Smooth muscle cell (in vitro differentiated cells): ENCODE measurements around the gene VPS18. TPM values are rescaled to one million over a fixed set of nuclear protein-coding genes. Genes with fewer than 3 reads are reported as not detected.
A peak's percentile ranks its signal among the peaks of the same experiment; 100 is the strongest.

Source experiments
- DNase-seq: peaks from one replicate; lab custom pipeline; 2025; ENCODE audit not compliant: unreplicated experiment; lab: John Stamatoyannopoulos, UW
- H2AFZ ChIP-seq: fragments of 200-600 bp; sonication (generic); 2 replicates; pipeline ENCODE4 v1.6.0; 2016; ENCODE audit warnings: antibody characterized with exemption, low read depth, mild to moderate bottlenecking
- H3F3A ChIP-seq: fragments of 200-600 bp; sonication (generic); 2 replicates; pipeline ENCODE4 v1.6.0; 2017; ENCODE audit warnings: antibody characterized with exemption, low read depth
- H3K27ac ChIP-seq: fragments of 200-600 bp; sonication (generic); 2 replicates; pipeline ENCODE4 v1.5.1; 2016; ENCODE audit warnings: low read depth, mild to moderate bottlenecking
- H3K27me3 ChIP-seq: fragments of 200-600 bp; sonication (generic); 2 replicates; pipeline ENCODE4 v1.6.1; 2016; ENCODE audit warnings: low read depth, mild to moderate bottlenecking
- H3K36me3 ChIP-seq: fragments of 200-600 bp; sonication (generic); 2 replicates; pipeline ENCODE4 v1.5.1; 2016; ENCODE audit warnings: low read depth
- H3K4me1 ChIP-seq: fragments of 200-600 bp; sonication (generic); 2 replicates; pipeline ENCODE4 v1.5.1; 2016; ENCODE audit warnings: low read depth
- H3K4me2 ChIP-seq: fragments of 200-600 bp; sonication (generic); 2 replicates; pipeline ENCODE4 v1.6.0; 2016; ENCODE audit warnings: mild to moderate bottlenecking
- H3K4me3 ChIP-seq: fragments of 200-600 bp; sonication (generic); 2 replicates; pipeline ENCODE4 v1.5.1; 2016; ENCODE audit warnings: mild to moderate bottlenecking
- H3K79me2 ChIP-seq: fragments of 200-600 bp; sonication (generic); 2 replicates; pipeline ENCODE4 v1.6.0; 2016; ENCODE audit warnings: low read depth, mild to moderate bottlenecking
- H3K9ac ChIP-seq: fragments of 200-600 bp; sonication (generic); 2 replicates; pipeline ENCODE4 v1.6.0; 2016; ENCODE audit warnings: low read depth
- H3K9me3 ChIP-seq: fragments of 200-600 bp; sonication (generic); replicated peaks from 2 replicates; pipeline ENCODE4 v1.5.1; 2016; ENCODE audit warnings: low read depth
- H4K20me1 ChIP-seq: fragments of 200-600 bp; sonication (generic); 2 replicates; pipeline ENCODE4 v1.6.0; 2016; ENCODE audit warnings: low read depth
- WGBS: methylation state at CpG from one replicate; pipeline ENCODE4 v1.1.7; 2016; ENCODE audit warnings: low lambda C conversion rate; 5-methylcytosine and 5-hydroxymethylcytosine counted together
- polyA plus RNA-seq: library from polyadenylated mRNA; unstranded; fragments of >200 nt; fragmentation: Nextera tagmentation; extraction: Ambion mirVana; gene quantifications from 2 replicates; pipeline ENCODE4 v1.2.1, GENCODE V29; 2016
- total RNA-seq: library from RNA; depleted of rRNA; stranded (reverse); fragments of >200 nt; gene quantifications from 2 replicates; pipeline ENCODE4 v1.2.3, GENCODE V29; 2014
- TF ChIP-seq, protein P1 (sequence below): fragments of 200-600 bp; sonication (generic); IDR thresholded peaks from 2 replicates; pipeline ENCODE4 v1.5.1; 2017; ENCODE audit warnings: borderline replicate concordance, mild to moderate bottlenecking, antibody characterized with exemption; ENCODE audit not compliant: insufficient read depth, poor library complexity, severe bottlenecking

The VPS18 gene
- total and polyA plus RNA-seq, 2 experiments from 2014 or later, result 14.2 to 17.2 TPM

DNA sequence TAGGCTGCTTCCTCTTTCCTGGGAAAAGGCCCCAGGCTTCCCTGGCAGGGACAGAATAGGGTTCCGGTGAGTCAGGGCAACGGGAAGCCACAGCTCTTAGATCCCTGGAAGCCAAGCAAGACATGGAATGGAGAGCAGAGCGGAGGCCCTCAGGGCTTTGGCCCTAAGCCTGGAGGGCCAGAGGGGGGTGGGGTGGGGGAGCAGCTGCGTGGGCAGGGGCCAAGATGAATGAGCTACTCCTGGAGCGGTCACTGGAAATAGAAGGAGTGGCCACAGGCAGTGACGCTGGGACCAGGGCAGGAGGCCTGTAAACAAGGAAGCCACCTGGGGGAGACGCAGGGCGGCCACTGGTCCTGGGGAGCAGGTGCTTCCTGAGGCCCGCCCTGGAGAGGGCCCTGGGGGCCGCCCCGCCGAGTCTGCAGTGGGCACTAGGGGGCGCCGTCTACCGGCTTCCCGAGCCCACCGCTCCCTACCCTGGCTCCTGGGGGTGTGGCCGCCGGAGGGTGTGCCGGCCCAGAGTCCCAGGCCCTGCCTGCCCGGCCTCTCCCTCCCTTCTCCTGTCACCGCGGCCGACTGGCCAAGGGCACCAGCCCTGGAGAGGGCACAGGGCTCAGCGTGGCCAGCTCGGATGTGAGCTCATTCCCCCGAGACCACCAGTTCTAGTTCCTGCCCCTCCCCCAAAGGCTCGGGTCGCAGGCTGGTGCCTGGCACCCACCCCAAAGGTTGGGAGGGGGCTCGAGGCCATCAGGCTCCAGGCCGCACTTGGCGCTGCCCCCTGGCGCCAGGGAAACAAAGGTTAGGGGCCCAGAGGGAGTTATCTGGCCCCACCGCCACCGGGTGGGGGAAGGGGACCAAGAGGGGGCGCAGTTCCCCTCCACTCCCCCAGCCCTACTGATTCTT lies 12.1 kb downstream of the VPS18 start:
- DNase-seq, result peak; percentile 61
- peak overlapping the region; percentile 83 for H3K4me2 ChIP-seq
- no peak overlapping the region for H2AFZ ChIP-seq
- no peaks in the 10 kb centered on the region for H3K27me3 ChIP-seq
- H3K79me2 ChIP-seq, result peaks cover 3% of the 10 kb centered on the region
- H4K20me1 ChIP-seq, result peaks cover 45% of the 10 kb centered on the region
- peak overlapping the region; percentile 28 for H3K27ac ChIP-seq
- H3K4me1 ChIP-seq, result peaks cover 8% of the 10 kb centered on the region
- no peaks in the 10 kb centered on the region for H3F3A ChIP-seq
- peak overlapping the region; percentile 5 for H3K9ac ChIP-seq
- TF ChIP-seq, protein P1, sequence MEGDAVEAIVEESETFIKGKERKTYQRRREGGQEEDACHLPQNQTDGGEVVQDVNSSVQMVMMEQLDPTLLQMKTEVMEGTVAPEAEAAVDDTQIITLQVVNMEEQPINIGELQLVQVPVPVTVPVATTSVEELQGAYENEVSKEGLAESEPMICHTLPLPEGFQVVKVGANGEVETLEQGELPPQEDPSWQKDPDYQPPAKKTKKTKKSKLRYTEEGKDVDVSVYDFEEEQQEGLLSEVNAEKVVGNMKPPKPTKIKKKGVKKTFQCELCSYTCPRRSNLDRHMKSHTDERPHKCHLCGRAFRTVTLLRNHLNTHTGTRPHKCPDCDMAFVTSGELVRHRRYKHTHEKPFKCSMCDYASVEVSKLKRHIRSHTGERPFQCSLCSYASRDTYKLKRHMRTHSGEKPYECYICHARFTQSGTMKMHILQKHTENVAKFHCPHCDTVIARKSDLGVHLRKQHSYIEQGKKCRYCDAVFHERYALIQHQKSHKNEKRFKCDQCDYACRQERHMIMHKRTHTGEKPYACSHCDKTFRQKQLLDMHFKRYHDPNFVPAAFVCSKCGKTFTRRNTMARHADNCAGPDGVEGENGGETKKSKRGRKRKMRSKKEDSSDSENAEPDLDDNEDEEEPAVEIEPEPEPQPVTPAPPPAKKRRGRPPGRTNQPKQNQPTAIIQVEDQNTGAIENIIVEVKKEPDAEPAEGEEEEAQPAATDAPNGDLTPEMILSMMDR, result peak; percentile 75
- WGBS, result 17% methylated on average over 27 of the region's 36 CpGs
- H3K36me3 ChIP-seq, result no peaks in the 10 kb centered on the region
- H3K9me3 ChIP-seq, result no peaks in the 10 kb centered on the region
- H3K4me3 ChIP-seq, result peak overlapping the region; percentile 38

DNA sequence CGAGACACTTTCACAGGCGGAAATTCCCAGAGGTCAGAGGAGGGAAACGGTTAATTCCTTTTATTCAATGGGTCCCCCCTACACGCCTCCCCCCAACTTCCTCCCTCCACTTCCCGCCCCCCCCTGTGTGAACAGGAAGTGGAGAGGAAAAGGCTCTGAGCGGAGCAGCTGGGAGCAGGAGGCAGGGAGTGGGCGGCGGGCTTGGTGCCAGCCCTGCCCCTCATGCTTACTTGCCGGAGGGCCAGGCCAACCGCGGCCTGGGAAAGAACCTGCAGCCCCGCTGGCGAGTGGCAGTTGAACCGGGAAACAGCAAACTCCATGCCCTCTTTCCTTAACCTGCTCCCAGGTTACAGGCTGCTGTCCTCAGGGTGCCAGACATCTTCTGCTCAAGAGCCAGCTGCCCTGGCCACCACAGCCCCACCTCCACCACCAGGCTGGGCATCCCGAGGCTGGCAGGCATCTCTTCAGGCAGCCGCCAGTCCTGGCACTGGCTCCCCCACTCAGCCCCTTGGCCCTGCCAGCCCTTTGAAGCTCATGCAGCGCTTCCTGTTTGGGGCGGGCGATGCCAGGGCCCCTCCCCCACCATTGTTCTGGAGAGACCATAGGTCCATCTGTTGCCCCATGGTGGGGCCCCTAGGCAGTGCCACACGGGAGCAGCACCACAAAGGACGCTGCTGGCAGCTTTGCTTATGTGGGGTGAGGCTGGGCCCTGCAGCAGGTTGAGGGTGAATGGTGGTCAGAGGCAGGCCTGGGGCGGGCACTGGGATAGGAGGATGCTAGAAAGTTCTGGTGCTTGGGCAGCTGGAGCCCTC lies 12.9 kb downstream of the VPS18 start:
- Histone ChIP-seq H3F3A (no peaks in the 10 kb centered on the region), H3K4me2 (peak overlapping the region; percentile 83), H2AFZ (no peak overlapping the region), H3K9me3 (no peaks in the 10 kb centered on the region), H3K4me3 (peak overlapping the region; percentile 38), H3K36me3 (no peaks in the 10 kb centered on the region), H3K4me1 (peaks cover 8% of the 10 kb centered on the region), H4K20me1 (peaks cover 37% of the 10 kb centered on the region), H3K27ac (no peak overlapping the region), H3K9ac (peak overlapping the region; percentile 5), H3K79me2 (no peaks in the 10 kb centered on the region), H3K27me3 (no peaks in the 10 kb centered on the region)
- WGBS, result 61% methylated on average over 19 of the region's 22 CpGs
- no peak for DNase-seq
- TF ChIP-seq, protein P1, result no peak

- no peaks in the 10 kb centered on the region for H3F3A ChIP-seq
- TF ChIP-seq, protein P1, result no peak
- H3K9ac ChIP-seq, result no peak overlapping the region
- H3K27ac ChIP-seq, result no peak overlapping the region
- H3K4me2 ChIP-seq, result no peak overlapping the region
- DNase-seq, result no peak
- H3K9me3 ChIP-seq, result no peaks in the 10 kb centered on the region
- no peaks in the 10 kb centered on the region for H3K36me3 ChIP-seq
- H3K27me3 ChIP-seq, result no peaks in the 10 kb centered on the region
- no peak overlapping the region for H3K4me3 ChIP-seq
- no peak overlapping the region for H2AFZ ChIP-seq
- H4K20me1 ChIP-seq, result peaks cover 29% of the 10 kb centered on the region
- peaks cover 8% of the 10 kb centered on the region for H3K4me1 ChIP-seq
- 96% methylated on average over 7 of the region's 7 CpGs for WGBS
- no peaks in the 10 kb centered on the region for H3K79me2 ChIP-seq
Measured at GRCh38 chr15:40908095-40908494, 13.8 kb downstream of the VPS18 start.
